ENCODE measurements around the gene FMN1. TPM values are rescaled to one million over a fixed set of nuclear protein-coding genes. Genes with fewer than 3 reads are reported as not detected.
"Not testable (repeated sequence)": the region's sequence is repeated elsewhere in the genome, so short reads cannot be mapped to it uniquely, and the experiment has no call there.

Gene FMN1
- total RNA-seq, 2 donors from 2014 or later, result 5.4 to 9.4 TPM

- no peak for DNase-seq
- intact Hi-C loops (cut with DNase I), result no loop called here
Observed at GRCh38 chr15:32967521-32967920, 227.0 kb downstream of the FMN1 start.

DNA sequence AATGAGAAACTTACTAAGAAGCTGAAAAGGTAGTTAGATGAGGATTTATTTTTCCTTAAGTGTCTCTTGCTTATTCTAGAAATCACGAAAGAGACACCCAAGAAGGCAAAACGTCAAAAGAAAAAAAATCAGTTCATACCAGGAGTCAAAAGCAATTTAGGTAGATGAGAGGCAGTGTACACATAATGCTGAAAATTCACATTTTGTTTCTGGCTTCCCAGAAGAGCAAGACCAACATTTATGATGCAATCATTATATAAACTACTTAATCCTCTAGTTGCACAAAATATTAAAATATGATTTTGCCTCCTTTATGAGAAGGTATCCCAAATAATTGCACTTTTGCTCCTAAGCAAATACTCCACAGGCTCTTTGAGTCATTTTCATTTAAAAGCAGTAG, 228.0 kb downstream of the FMN1 start:
- no peak for ATAC-seq
- intact Hi-C loops (cut with DNase I), result no loop called here
- DNase-seq, result no peak

More at GRCh38 chr15:32967521-32967920, 227.0 kb downstream of the FMN1 start:
- no peak for ATAC-seq

GRCh38 chr15:32965897-32966296, 228.6 kb downstream of the FMN1 start:
- intact Hi-C loops (cut with DNase I), result no loop called here
- no peak for ATAC-seq
- no peak for DNase-seq

DNA sequence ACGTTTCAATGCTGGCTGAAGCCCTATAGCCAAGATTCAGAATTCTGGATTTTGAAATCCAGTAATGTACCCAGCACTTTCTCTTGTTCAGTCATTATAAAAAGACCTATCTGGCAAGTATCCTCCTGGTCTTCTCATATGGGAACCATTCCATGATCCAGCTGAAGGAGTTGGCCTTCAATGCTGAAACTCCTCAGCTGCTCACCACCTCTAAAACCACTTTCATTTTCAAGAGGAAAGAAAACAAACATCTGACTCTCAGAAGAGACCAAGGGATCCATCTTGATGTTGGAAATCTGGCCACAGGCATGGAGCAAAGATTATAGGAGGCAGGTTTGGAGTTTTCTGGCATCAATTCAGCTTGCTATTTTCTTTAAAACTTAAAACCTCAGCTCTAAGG, 235.4 kb downstream of the FMN1 start:
- ATAC-seq (peak in 1 of 2 donors; percentile 51), DNase-seq (no peak)
- intact Hi-C loops (cut with DNase I), result loop anchor here in 1 of 2 donors (10.0 kb wide), 2 partner anchors 114 to 294 kb away; no protein-coding TSS in a partner anchor

DNA sequence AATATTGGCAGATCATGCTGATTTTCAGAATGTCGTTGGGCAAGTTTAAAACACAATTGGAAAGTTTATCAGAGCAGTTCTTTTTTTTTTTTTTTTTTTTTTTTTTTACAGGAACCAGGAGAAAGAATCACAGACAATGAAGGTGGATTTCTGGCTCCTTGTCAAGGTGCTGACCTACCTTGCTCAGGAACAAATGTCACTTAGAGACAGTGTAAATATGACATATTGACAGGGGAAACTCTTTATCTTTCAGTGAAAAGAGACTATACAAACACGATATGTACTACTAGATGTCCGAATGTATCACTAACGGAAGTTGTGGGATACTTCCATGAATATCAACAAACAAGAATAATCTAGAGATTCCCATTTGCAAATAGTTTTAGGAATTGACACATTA, 237.3 kb downstream of the FMN1 start:
- ATAC-seq (no peak), DNase-seq (no peak)
- intact Hi-C loops (cut with DNase I), result loop anchor here in 1 of 2 donors (10.0 kb wide), 2 partner anchors 112 to 292 kb away; no protein-coding TSS in a partner anchor

DNA sequence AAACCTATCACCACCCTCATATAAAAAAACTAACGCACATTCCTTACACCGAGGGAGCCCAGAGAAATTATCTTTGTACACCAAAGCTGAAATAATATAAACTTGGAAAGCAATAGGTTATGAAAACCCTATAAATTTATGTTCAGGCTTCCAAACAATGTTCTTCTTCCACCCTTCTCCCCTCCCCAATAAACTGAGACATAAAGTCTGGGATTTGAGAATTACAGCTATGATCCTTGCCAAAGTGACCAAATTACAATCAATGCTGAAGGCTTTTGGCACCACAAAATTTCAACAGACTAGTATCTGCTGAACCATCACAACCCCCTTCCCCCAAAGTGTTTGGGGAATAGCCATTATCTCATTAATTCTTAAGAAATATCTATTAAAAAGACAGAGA, 237.8 kb downstream of the FMN1 start:
- no peak for DNase-seq
- ATAC-seq, result no peak
- intact Hi-C loops (cut with DNase I), result loop anchor here in 1 of 2 donors (10.0 kb wide), 2 partner anchors 112 to 292 kb away; no protein-coding TSS in a partner anchor

GRCh38 chr15:32956006-32956405, 238.5 kb downstream of the FMN1 start:
- peak; percentile 39 to 57 for ATAC-seq
- no peak for DNase-seq

GRCh38 chr15:32953533-32953910, 241.0 kb downstream of the FMN1 start:
- peak in 1 of 2 donors; percentile 15 for ATAC-seq
- intact Hi-C loops (cut with DNase I), result loop anchor here in 1 of 2 donors (10.0 kb wide), 2 partner anchors 109 to 289 kb away; no protein-coding TSS in a partner anchor
- DNase-seq, result no peak

More at GRCh38 chr15:32956006-32956405, 238.5 kb downstream of the FMN1 start:
- intact Hi-C loops (cut with DNase I), result loop anchor here in 1 of 2 donors (10.0 kb wide), 2 partner anchors 111 to 291 kb away; no protein-coding TSS in a partner anchor

DNA sequence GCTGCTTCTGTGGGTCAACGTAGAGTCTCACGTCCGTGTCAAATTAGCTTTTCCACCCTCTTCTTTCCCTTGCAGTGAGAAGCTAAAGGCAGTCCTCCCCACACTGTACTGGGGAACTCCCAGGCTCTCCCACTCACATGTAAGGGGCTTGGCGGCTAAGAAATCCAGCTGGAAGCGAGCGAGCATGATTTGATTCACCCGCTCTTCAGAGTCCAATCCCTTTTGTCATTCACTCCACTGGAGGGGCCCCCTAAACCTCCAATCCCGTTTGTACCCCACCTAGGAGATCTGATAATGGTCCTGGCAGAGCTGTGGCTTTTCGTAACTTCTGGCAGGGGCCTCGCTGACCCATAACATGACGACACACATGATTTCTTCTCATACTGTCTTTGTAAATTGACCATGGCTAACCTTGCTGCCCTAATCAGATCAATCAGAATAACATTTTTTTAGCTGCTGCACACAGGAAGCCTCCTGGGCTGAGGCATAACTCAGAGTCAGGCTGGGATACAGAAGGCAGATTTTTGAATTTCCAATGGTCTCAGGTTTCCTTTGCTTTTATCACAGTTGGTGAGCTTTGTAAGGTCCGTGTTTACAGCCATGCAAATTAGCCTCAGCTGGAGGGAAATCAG, 241.5 kb downstream of the FMN1 start:
- ATAC-seq, result peak in 1 of 2 donors; percentile 68
- intact Hi-C loops (cut with DNase I), result loop anchor here in 1 of 2 donors (10.0 kb wide), 2 partner anchors 108 to 288 kb away; no protein-coding TSS in a partner anchor
- no peak for DNase-seq

DNA sequence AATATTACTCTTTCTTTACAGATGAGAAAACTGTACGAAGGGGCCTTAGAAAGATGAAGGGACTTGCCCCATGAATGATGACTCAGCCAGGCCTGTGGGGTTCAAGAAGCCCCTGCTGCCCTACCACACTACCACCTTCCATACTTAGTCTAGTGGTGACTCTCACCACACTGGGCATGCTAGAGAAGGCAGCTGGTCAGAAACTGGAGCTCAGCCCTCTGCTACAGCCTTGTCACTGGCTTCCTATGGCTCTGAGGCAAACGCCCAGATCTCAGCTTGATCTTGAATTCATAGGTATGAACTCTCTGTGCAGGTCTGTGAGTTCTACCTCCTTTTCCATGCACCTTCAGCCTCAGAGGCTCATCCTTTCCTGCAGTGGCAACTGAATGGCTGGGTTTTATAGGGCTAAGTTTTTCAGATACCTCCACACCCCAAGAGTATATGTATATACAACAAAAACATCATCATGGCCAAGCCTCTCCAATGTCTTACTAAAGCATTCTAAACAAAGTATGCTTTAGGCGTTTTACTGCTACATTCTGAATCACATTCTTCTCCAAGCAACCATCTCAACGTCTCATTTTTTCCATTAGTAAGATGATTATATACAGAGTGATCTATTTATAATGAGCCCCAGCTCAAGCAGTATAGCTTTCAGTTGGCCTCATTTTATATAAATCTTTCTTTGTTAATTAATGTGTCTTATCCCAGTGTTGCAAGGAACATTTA, 242.6 kb downstream of the FMN1 start:
- ATAC-seq, result no peak
- DNase-seq, result no peak
- intact Hi-C loops (cut with DNase I), result loop anchor here in 1 of 2 donors (10.0 kb wide), 2 partner anchors 107 to 287 kb away; no protein-coding TSS in a partner anchor

DNA sequence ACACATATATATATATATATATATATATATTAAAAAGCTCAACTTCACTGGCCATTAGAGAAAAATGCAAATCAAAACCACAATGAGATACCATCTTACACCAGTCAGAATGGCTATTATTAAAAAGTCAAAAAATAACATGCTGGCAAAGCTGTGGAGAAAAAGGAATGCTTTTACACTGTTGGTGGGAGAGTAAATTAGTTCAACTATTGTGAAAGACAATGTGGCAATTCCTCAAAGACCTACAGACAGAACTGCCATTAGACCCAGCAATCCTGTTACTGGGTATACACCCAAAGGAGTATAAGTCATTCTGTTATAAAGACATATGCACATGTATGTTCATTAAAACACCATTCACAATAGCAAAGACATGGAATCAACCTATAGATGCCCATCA, 244.5 kb downstream of the FMN1 start:
- not testable (repeated sequence) for ATAC-seq, DNase-seq
- intact Hi-C loops (cut with DNase I), result loop anchor here in 1 of 2 donors (10.0 kb wide), 2 partner anchors 105 to 285 kb away; no protein-coding TSS in a partner anchor

DNA sequence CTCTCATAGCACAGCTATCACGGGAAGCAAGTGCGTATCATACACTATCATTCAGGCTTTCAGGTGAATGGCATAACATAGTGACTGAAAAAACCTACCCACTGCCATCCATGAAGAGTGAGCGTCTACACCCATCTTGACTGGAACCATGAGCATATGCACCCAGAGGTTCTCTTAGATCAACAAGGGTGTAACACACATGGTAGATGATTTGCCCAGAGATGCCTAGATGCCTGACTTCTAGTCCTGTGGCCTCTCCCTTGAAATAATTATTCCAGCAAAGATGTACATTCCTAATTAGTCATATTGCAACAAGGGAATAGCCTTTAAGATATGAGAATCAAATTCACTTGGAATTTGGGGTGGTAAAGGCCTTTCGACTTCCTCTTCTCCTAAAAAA, 248.3 kb downstream of the FMN1 start:
- no peak for ATAC-seq
- intact Hi-C loops (cut with DNase I), result no loop called here
- no peak for DNase-seq

DNA sequence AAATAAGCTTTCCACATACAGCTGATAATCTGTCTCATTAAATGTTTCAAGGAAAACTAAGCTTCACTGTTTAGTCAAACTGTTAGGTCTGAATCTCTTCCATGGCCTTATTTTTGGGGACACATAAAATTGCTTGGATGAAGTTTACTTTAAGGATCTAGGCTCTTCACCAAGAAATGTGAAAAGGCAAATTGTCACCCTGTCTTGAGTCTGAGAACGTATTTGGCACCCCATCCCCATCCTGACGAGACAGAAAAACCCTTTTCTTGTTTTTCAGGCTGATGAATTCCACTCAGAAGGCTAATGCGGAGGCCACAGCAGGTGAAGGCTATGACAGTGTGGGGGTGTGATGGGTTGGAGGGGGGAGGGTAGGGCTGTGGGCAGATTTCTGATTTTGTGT, 250.1 kb downstream of the FMN1 start:
- intact Hi-C loops (cut with DNase I), result no loop called here
- ATAC-seq (no peak), DNase-seq (no peak)

GRCh38 chr15:32943711-32944110, 250.8 kb downstream of the FMN1 start:
- no peak for DNase-seq
- intact Hi-C loops (cut with DNase I), result no loop called here

GRCh38 chr15:32942401-32942841, 252.1 kb downstream of the FMN1 start:
- no peak for ATAC-seq
- intact Hi-C loops (cut with DNase I), result no loop called here
- no peak for DNase-seq

More at GRCh38 chr15:32943711-32944110, 250.8 kb downstream of the FMN1 start:
- ATAC-seq, result no peak

- intact Hi-C loops (cut with DNase I), result no loop called here
- ATAC-seq, result no peak
Observed at GRCh38 chr15:32941823-32942222, 252.7 kb downstream of the FMN1 start.

DNA sequence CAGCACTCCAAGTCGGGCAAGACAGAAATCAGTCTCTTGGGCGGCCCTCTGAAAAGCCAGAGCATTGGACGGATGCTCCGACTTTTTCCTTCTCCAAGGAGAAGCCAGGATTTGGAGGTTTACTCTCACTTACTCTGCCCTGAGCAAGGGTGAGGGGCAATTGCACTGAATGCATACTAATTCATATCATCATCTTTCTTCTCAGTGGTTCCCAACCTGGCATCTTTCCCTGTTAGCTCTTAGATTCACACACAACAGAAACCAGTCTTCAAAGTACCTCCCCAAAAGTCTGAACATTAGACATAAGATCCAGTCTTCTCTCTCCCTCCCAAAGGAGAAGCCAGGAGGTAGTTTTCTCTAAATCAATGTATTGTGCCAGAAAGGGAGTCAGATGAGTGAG, 257.5 kb downstream of the FMN1 start:
- intact Hi-C loops (cut with DNase I), result no loop called here
- ATAC-seq (no peak), DNase-seq (no peak)

More at GRCh38 chr15:32941823-32942222, 252.7 kb downstream of the FMN1 start:
- DNase-seq, result no peak

DNA sequence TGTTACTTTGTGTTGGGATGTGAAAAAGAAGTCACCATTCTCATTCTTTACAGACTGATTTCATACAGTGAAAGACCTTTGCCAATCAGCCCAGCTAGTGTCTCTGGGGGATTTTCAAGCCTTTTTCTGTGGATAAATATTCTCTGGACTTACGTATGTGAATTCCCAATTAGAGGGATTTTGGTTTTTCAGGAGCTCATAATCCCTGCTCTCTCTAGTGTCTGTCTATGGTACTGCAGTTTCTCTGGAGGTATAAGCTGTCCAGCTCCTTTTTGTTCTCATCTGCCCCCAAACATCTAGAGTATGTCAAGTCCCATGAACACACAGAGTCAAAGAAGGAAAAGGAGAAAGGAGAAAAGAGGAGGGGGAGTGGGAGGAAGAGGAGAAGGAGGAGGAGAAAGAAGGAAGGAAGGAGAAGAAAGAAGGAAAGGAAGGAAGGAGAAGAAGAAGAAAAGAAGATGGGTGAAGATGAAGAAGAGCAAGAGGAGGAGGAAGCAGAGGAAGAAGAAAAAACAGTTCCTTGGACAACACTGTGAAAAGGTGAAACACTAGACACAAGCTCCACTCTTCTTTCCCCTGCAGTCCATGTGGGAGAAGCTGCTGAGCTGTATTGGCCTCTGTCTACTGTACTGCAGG, 258.1 kb downstream of the FMN1 start:
- ATAC-seq, result peak in 1 of 2 donors; percentile 34
- no peak for DNase-seq
- intact Hi-C loops (cut with DNase I), result no loop called here

DNA sequence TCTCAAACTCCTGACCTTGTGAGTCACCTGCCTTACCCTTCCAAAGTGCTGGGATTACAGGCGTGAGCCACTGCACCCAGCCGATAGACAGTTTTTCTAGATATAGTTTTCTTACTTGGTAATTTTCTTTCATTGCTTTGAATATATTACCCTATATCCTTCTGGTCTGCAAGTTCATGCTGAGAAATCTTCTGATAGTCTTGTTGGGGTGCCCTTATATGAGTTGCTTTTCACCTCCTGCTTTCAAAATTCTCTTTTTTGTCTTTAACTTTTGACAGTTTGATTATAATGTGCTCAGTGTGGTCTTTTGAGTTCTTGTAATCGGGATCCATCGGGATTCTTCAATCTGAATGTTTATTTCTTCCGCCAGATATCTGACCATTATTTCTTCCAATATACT, 259.4 kb downstream of the FMN1 start:
- ATAC-seq (no peak), DNase-seq (no peak)
- intact Hi-C loops (cut with DNase I), result no loop called here

Data from left cardiac atrium (tissue), 4 donors.